ENCODE data around the gene PTPRG. TPM values are rescaled to one million over a fixed set of nuclear protein-coding genes. Genes with fewer than 3 reads are reported as not detected.

PTPRG gene
- total RNA-seq, 1 experiment from 2014 or later, result 32.1 TPM

DNA sequence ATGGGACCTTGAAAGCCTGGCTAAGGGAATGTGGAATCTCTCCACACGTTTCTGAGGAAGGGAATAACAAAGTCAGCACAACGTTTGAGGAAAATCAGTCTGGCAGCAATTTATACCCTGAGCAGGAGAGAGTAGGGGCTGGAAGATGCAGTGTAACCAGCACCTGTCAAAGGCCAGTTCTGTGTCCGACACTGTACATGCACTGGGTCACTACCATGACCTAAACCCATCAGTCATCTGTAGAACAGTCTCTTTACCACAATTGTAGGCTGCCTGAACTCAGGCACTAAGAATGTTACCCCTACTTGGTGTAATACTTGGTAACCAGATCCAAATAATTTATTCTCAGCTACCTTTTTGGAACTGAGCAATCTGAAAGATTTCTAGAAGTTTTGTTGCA, 698.6 kb downstream of the PTPRG start:
- H4K20me1 ChIP-seq (ENCODE audit: insufficient read depth), result no peaks in the 10 kb centered on the region
- CTCF ChIA-PET, result no interaction called here
- no peak for ATAC-seq
- H3K4me3 ChIP-seq (replicated peaks in 1 of 2; ENCODE audit: low read depth in 1 of 2, low read length in 2 of 2), result no peak overlapping the region
- RAD21 ChIA-PET (ENCODE audit: low non-redundant PET in 1 of 2, low total read pairs in 2 of 2, uncharacterized antibody in 2 of 2, unreplicated experiment in 2 of 2), result no interaction called here
- no peaks in the 10 kb centered on the region for H3K79me2 ChIP-seq (ENCODE audit: insufficient read depth, low read length)
- no peak overlapping the region for H3K27ac ChIP-seq (ENCODE audit: low read depth, low read length)
- H3K4me1 ChIP-seq (ENCODE audit: control insufficient read depth in 1 of 2, insufficient read depth in 2 of 2, low read length in 2 of 2), result no peaks in the 10 kb centered on the region
- no peaks in the 10 kb centered on the region for H3K36me3 ChIP-seq (ENCODE audit: control insufficient read depth in 1 of 2, insufficient read depth in 2 of 2, low read length in 2 of 2)
- no peak overlapping the region for H3K4me2 ChIP-seq (ENCODE audit: low read length)
- BruUV-seq (replicated peaks), result no TSS peak
- no peak overlapping the region for H2AFZ ChIP-seq (ENCODE audit: low read depth, low read length, poor library complexity, severe bottlenecking)
- H3K27me3 ChIP-seq (ENCODE audit: insufficient read depth, low read length), result no peaks in the 10 kb centered on the region
- intact Hi-C loops (cut with micrococcal nuclease), result no loop called here
- no peak for DNase-seq (ENCODE audit: low read depth, low spot score)
- no peaks in the 10 kb centered on the region for H3K9me2 ChIP-seq (ENCODE audit: insufficient read depth)
- no peaks in the 10 kb centered on the region for H3K9me3 ChIP-seq (ENCODE audit: control insufficient read depth in 1 of 2, insufficient read depth in 1 of 2, low read depth in 1 of 2, low read length in 2 of 2)
- TF ChIP-seq ZNF274 (IDR thresholded peaks at IDR 0.05; ENCODE audit: low read depth, low read length), result no peak
- TF ChIP-seq ZFX (IDR thresholded peaks at IDR 0.05), result no peak
- no peak for TF ChIP-seq EZH2 (IDR thresholded peaks at IDR 0.05)
- no peak for TF ChIP-seq POLR2A (IDR thresholded peaks at IDR 0.05; ENCODE audit: borderline replicate concordance, extremely low read depth, insufficient read depth, insufficient read length)
- TF ChIP-seq, protein P1, sequence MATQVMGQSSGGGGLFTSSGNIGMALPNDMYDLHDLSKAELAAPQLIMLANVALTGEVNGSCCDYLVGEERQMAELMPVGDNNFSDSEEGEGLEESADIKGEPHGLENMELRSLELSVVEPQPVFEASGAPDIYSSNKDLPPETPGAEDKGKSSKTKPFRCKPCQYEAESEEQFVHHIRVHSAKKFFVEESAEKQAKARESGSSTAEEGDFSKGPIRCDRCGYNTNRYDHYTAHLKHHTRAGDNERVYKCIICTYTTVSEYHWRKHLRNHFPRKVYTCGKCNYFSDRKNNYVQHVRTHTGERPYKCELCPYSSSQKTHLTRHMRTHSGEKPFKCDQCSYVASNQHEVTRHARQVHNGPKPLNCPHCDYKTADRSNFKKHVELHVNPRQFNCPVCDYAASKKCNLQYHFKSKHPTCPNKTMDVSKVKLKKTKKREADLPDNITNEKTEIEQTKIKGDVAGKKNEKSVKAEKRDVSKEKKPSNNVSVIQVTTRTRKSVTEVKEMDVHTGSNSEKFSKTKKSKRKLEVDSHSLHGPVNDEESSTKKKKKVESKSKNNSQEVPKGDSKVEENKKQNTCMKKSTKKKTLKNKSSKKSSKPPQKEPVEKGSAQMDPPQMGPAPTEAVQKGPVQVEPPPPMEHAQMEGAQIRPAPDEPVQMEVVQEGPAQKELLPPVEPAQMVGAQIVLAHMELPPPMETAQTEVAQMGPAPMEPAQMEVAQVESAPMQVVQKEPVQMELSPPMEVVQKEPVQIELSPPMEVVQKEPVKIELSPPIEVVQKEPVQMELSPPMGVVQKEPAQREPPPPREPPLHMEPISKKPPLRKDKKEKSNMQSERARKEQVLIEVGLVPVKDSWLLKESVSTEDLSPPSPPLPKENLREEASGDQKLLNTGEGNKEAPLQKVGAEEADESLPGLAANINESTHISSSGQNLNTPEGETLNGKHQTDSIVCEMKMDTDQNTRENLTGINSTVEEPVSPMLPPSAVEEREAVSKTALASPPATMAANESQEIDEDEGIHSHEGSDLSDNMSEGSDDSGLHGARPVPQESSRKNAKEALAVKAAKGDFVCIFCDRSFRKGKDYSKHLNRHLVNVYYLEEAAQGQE (IDR thresholded peaks at IDR 0.05; ENCODE audit: low read depth), result no peak
- no peak for TF ChIP-seq CEBPB (IDR thresholded peaks at IDR 0.05; ENCODE audit: low read depth)
- no peak for TF ChIP-seq FOSL1 (IDR thresholded peaks at IDR 0.05; ENCODE audit: low read depth)
- TF ChIP-seq JUND (IDR thresholded peaks at IDR 0.05), result no peak
- POLR2A ChIA-PET, result no interaction called here
- no peak overlapping the region for H3K9ac ChIP-seq (ENCODE audit: low read length)

DNA sequence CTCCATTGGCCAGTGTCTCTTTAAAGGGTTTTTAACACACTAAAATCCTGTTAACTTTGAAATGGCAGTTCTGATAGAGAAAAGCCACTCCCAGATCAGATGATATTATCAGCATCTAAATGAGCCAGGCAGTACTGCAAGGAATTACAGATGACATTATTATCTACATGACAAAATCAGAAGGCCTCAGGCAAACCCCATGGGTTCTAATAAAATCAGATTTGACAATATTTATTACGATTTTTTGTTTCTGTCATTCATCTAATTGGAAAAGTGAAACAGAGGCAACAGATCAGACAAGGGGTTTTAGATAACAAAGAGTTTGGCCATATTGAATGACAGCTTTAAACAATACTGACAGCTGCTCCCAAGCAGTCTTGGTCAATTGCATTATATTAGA, 699.3 kb downstream of the PTPRG start:
- H3K27ac ChIP-seq (ENCODE audit: low read depth, low read length), result no peak overlapping the region
- no peaks in the 10 kb centered on the region for H3K79me2 ChIP-seq (ENCODE audit: insufficient read depth, low read length)
- no peak overlapping the region for H3K9ac ChIP-seq (ENCODE audit: low read length)
- H3K4me1 ChIP-seq (ENCODE audit: control insufficient read depth in 1 of 2, insufficient read depth in 2 of 2, low read length in 2 of 2), result no peaks in the 10 kb centered on the region
- DNase-seq (ENCODE audit: low read depth, low spot score) (no peak), ATAC-seq (no peak)
- no peak overlapping the region for H2AFZ ChIP-seq (ENCODE audit: low read depth, low read length, poor library complexity, severe bottlenecking)
- H3K9me3 ChIP-seq (ENCODE audit: control insufficient read depth in 1 of 2, insufficient read depth in 1 of 2, low read depth in 1 of 2, low read length in 2 of 2), result no peaks in the 10 kb centered on the region
- intact Hi-C loops (cut with micrococcal nuclease), result no loop called here
- H3K27me3 ChIP-seq (ENCODE audit: insufficient read depth, low read length), result no peaks in the 10 kb centered on the region
- H3K9me2 ChIP-seq (ENCODE audit: insufficient read depth), result no peaks in the 10 kb centered on the region
- RAD21 ChIA-PET (ENCODE audit: low non-redundant PET in 1 of 2, low total read pairs in 2 of 2, uncharacterized antibody in 2 of 2, unreplicated experiment in 2 of 2), result no interaction called here
- no TSS peak for BruUV-seq (replicated peaks)
- CTCF ChIA-PET, result no interaction called here
- no peak overlapping the region for H3K4me2 ChIP-seq (ENCODE audit: low read length)
- H4K20me1 ChIP-seq (ENCODE audit: insufficient read depth), result no peaks in the 10 kb centered on the region
- no peak for TF ChIP-seq EGR1 (IDR thresholded peaks at IDR 0.05; ENCODE audit: low read depth)
- no peak for TF ChIP-seq SP1 (IDR thresholded peaks at IDR 0.05; ENCODE audit: low read depth)
- TF ChIP-seq CEBPB (IDR thresholded peaks at IDR 0.05; ENCODE audit: low read depth), result no peak
- no peak for TF ChIP-seq ZFX (IDR thresholded peaks at IDR 0.05)
- no peak for TF ChIP-seq EZH2phosphoT487 (IDR thresholded peaks at IDR 0.05; ENCODE audit: borderline replicate concordance)
- no peak for TF ChIP-seq SIN3A (IDR thresholded peaks at IDR 0.05; ENCODE audit: low read depth)
- TF ChIP-seq RAD21 (IDR thresholded peaks at IDR 0.05; ENCODE audit: low read depth), result no peak
- TF ChIP-seq POLR2AphosphoS5 (IDR thresholded peaks at IDR 0.05; ENCODE audit: low read depth, low read length), result no peak
- TF ChIP-seq POLR2A (IDR thresholded peaks at IDR 0.05; ENCODE audit: borderline replicate concordance, extremely low read depth, insufficient read depth, insufficient read length), result no peak
- no peak for TF ChIP-seq ELF1 (IDR thresholded peaks at IDR 0.05; ENCODE audit: borderline replicate concordance, low read depth)
- no peak for TF ChIP-seq FOSL1 (IDR thresholded peaks at IDR 0.05; ENCODE audit: low read depth)
- TF ChIP-seq EZH2 (IDR thresholded peaks at IDR 0.05), result no peak
- TF ChIP-seq, protein P2, sequence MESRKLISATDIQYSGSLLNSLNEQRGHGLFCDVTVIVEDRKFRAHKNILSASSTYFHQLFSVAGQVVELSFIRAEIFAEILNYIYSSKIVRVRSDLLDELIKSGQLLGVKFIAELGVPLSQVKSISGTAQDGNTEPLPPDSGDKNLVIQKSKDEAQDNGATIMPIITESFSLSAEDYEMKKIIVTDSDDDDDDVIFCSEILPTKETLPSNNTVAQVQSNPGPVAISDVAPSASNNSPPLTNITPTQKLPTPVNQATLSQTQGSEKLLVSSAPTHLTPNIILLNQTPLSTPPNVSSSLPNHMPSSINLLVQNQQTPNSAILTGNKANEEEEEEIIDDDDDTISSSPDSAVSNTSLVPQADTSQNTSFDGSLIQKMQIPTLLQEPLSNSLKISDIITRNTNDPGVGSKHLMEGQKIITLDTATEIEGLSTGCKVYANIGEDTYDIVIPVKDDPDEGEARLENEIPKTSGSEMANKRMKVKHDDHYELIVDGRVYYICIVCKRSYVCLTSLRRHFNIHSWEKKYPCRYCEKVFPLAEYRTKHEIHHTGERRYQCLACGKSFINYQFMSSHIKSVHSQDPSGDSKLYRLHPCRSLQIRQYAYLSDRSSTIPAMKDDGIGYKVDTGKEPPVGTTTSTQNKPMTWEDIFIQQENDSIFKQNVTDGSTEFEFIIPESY (IDR thresholded peaks at IDR 0.05; ENCODE audit: extremely low read depth, insufficient replicate concordance, low read length), result no peak
- no peak for TF ChIP-seq CBX3 (IDR thresholded peaks at IDR 0.05; ENCODE audit: low read depth)
- POLR2A ChIA-PET, result no interaction called here
- H3K36me3 ChIP-seq (ENCODE audit: control insufficient read depth in 1 of 2, insufficient read depth in 2 of 2, low read length in 2 of 2), result no peaks in the 10 kb centered on the region
- no peak overlapping the region for H3K4me3 ChIP-seq (replicated peaks in 1 of 2; ENCODE audit: low read depth in 1 of 2, low read length in 2 of 2)
